ENCODE data around the gene TEAD3. TPM values are rescaled to one million over a fixed set of nuclear protein-coding genes. Genes with fewer than 3 reads are reported as not detected.

The TEAD3 gene
- total and polyA plus RNA-seq, 2 experiments from 2014 or later: 15.0 to 26.5 TPM

DNA sequence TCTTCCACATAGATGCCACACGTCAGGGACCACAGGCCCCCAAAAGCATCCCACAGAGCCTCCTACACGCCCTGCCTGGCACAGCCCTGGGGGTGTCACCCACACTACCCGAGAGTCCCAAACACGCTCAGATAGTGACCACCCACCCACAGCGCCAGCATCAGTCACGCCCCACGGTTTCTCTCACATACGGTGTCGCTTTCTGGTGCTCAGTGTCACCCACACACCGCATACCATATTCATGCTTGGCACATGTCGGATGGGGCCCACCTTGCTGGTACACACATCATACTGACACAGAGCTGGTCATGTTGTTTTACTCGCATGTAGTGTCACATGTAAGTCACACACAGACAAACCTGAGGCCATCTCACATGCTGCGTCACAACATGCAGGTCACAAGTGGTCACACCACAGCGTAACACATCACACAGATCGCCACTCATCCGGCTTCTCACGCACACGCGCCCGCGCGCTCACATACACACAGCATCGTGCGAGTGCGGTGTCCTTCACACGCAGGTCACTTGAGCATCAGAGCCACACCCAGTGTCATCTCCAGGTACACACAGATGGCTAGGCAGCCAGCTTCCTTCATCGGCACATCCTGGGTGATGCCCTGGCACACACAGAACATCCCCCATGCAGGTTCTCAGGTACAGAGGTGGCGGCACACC, 3.4 kb downstream of the TEAD3 start:
- H3K36me3 Mint-ChIP-seq (ENCODE audit: low read depth): peaks cover 1% of the 10 kb centered on the region; the same call in 1 of the 3 replicates
- H3K9me3 Mint-ChIP-seq: no peaks in the 10 kb centered on the region; the same call in 2 of the 3 replicates
- Histone ChIP-seq H3K4me3 (peak overlapping the region; percentile 35; the same call in 1 of the 2 replicates), H2AFZ (no peak overlapping the region), H4K20me1 (replicated peaks; ENCODE audit: insufficient read depth) (peaks cover 11% of the 10 kb centered on the region; the same call in 1 of the 2 replicates), H3K27ac (ENCODE audit: low read depth) (no peak overlapping the region), H3K36me3 (ENCODE audit: insufficient read depth) (no peaks in the 10 kb centered on the region), H3K4me2 (peak overlapping the region; percentile 98), H3F3A (replicated peaks; ENCODE audit: low read depth) (peaks cover 15% of the 10 kb centered on the region; the same call in 1 of the 2 replicates), H3K27me3 (ENCODE audit: insufficient read depth) (no peaks in the 10 kb centered on the region), H3K9me2 (ENCODE audit: insufficient read depth) (no peaks in the 10 kb centered on the region), H3K4me1 (ENCODE audit: insufficient read depth) (peaks cover 77% of the 10 kb centered on the region), H3K79me2 (replicated peaks; ENCODE audit: insufficient read depth) (peaks cover 61% of the 10 kb centered on the region)
- TF ChIP-seq, protein P1, sequence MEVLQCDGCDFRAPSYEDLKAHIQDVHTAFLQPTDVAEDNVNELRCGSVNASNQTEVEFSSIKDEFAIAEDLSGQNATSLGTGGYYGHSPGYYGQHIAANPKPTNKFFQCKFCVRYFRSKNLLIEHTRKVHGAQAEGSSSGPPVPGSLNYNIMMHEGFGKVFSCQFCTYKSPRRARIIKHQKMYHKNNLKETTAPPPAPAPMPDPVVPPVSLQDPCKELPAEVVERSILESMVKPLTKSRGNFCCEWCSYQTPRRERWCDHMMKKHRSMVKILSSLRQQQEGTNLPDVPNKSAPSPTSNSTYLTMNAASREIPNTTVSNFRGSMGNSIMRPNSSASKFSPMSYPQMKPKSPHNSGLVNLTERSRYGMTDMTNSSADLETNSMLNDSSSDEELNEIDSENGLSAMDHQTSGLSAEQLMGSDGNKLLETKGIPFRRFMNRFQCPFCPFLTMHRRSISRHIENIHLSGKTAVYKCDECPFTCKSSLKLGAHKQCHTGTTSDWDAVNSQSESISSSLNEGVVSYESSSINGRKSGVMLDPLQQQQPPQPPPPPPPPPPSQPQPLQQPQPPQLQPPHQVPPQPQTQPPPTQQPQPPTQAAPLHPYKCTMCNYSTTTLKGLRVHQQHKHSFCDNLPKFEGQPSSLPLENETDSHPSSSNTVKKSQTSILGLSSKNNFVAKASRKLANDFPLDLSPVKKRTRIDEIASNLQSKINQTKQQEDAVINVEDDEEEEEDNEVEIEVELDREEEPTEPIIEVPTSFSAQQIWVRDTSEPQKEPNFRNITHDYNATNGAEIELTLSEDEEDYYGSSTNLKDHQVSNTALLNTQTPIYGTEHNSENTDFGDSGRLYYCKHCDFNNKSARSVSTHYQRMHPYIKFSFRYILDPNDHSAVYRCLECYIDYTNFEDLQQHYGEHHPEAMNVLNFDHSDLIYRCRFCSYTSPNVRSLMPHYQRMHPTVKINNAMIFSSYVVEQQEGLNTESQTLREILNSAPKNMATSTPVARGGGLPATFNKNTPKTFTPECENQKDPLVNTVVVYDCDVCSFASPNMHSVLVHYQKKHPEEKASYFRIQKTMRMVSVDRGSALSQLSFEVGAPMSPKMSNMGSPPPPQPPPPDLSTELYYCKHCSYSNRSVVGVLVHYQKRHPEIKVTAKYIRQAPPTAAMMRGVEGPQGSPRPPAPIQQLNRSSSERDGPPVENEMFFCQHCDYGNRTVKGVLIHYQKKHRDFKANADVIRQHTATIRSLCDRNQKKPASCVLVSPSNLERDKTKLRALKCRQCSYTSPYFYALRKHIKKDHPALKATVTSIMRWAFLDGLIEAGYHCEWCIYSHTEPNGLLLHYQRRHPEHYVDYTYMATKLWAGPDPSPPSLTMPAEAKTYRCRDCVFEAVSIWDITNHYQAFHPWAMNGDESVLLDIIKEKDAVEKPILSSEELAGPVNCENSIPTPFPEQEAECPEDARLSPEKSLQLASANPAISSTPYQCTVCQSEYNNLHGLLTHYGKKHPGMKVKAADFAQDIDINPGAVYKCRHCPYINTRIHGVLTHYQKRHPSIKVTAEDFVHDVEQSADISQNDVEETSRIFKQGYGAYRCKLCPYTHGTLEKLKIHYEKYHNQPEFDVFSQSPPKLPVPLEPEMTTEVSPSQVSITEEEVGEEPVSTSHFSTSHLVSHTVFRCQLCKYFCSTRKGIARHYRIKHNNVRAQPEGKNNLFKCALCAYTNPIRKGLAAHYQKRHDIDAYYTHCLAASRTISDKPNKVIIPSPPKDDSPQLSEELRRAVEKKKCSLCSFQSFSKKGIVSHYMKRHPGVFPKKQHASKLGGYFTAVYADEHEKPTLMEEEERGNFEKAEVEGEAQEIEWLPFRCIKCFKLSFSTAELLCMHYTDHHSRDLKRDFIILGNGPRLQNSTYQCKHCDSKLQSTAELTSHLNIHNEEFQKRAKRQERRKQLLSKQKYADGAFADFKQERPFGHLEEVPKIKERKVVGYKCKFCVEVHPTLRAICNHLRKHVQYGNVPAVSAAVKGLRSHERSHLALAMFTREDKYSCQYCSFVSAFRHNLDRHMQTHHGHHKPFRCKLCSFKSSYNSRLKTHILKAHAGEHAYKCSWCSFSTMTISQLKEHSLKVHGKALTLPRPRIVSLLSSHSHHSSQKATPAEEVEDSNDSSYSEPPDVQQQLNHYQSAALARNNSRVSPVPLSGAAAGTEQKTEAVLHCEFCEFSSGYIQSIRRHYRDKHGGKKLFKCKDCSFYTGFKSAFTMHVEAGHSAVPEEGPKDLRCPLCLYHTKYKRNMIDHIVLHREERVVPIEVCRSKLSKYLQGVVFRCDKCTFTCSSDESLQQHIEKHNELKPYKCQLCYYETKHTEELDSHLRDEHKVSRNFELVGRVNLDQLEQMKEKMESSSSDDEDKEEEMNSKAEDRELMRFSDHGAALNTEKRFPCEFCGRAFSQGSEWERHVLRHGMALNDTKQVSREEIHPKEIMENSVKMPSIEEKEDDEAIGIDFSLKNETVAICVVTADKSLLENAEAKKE (CRISPR knock-in tag; IDR thresholded peaks at IDR 0.05): no peak
- DNase-seq (ENCODE audit: low spot score) (no peak), ATAC-seq (no peak)
- no peak overlapping the region; the same call in 1 of the 2 replicates for H3K27ac Mint-ChIP-seq
- peak overlapping the region; percentile 36; the same call in 2 of the 3 replicates for H3K4me3 Mint-ChIP-seq
- H3K4me1 Mint-ChIP-seq: peaks cover 61% of the 10 kb centered on the region
- peaks cover 45% of the 10 kb centered on the region for H3K27me3 Mint-ChIP-seq (ENCODE audit: insufficient read depth, low read depth, poor library complexity)

DNA sequence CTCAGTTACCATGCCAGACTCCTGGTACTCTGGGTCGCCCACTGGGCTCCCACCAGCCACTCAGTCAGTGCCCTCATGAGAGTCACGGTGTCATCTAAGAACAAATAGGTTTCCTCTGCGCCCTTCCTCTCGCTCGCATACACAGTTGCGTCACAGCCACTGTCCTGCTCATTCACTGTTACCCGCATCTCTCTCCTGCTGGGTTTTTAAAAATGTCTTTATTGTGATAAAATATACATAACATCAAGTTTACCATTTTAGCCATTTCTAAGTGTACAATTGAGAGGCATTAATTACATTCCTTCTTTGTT, 4.0 kb downstream of the TEAD3 start:
- Histone ChIP-seq H3K36me3 (ENCODE audit: insufficient read depth) (no peaks in the 10 kb centered on the region), H3K9me2 (ENCODE audit: insufficient read depth) (no peaks in the 10 kb centered on the region), H2AFZ (no peak overlapping the region), H3K27me3 (ENCODE audit: insufficient read depth) (no peaks in the 10 kb centered on the region), H3K4me2 (peak overlapping the region; percentile 98), H3F3A (replicated peaks; ENCODE audit: low read depth) (peaks cover 17% of the 10 kb centered on the region; the same call in 1 of the 2 replicates), H3K4me3 (peak overlapping the region; percentile 40; the same call in 1 of the 2 replicates), H3K27ac (ENCODE audit: low read depth) (no peak overlapping the region), H3K79me2 (replicated peaks; ENCODE audit: insufficient read depth) (peaks cover 66% of the 10 kb centered on the region), H4K20me1 (replicated peaks; ENCODE audit: insufficient read depth) (peaks cover 11% of the 10 kb centered on the region; the same call in 1 of the 2 replicates), H3K4me1 (ENCODE audit: insufficient read depth) (peaks cover 80% of the 10 kb centered on the region)
- H3K27ac Mint-ChIP-seq: 0 out of 2 replicates have a peak overlapping the region, but pooled peaks have one; percentile 48
- ATAC-seq (no peak), DNase-seq (ENCODE audit: low spot score) (no peak)
- no peaks in the 10 kb centered on the region; the same call in 2 of the 3 replicates for H3K36me3 Mint-ChIP-seq (ENCODE audit: low read depth)
- H3K27me3 Mint-ChIP-seq (ENCODE audit: insufficient read depth, low read depth, poor library complexity): peaks cover 41% of the 10 kb centered on the region
- H3K4me1 Mint-ChIP-seq: peaks cover 63% of the 10 kb centered on the region
- no peaks in the 10 kb centered on the region for H3K9me3 Mint-ChIP-seq
- H3K4me3 Mint-ChIP-seq: peak overlapping the region; percentile 36
- TF ChIP-seq EZH2 (IDR thresholded peaks at IDR 0.05; ENCODE audit: low read depth, unreplicated experiment) (no peak), ZNF331 (CRISPR knock-in tag; IDR thresholded peaks at IDR 0.05; ENCODE audit: low read depth) (no peak), POLR2AphosphoS5 (IDR thresholded peaks at IDR 0.05; ENCODE audit: low read depth) (no peak), JUNB (IDR thresholded peaks at IDR 0.05; ENCODE audit: unreplicated experiment) (no peak), EZH2phosphoT487 (IDR thresholded peaks at IDR 0.05; ENCODE audit: unreplicated experiment) (no peak), ZNF114 (CRISPR knock-in tag; IDR thresholded peaks at IDR 0.05) (no peak), NANOG (IDR thresholded peaks at IDR 0.05; ENCODE audit: borderline replicate concordance) (no peak)
- TF ChIP-seq, protein P2, sequence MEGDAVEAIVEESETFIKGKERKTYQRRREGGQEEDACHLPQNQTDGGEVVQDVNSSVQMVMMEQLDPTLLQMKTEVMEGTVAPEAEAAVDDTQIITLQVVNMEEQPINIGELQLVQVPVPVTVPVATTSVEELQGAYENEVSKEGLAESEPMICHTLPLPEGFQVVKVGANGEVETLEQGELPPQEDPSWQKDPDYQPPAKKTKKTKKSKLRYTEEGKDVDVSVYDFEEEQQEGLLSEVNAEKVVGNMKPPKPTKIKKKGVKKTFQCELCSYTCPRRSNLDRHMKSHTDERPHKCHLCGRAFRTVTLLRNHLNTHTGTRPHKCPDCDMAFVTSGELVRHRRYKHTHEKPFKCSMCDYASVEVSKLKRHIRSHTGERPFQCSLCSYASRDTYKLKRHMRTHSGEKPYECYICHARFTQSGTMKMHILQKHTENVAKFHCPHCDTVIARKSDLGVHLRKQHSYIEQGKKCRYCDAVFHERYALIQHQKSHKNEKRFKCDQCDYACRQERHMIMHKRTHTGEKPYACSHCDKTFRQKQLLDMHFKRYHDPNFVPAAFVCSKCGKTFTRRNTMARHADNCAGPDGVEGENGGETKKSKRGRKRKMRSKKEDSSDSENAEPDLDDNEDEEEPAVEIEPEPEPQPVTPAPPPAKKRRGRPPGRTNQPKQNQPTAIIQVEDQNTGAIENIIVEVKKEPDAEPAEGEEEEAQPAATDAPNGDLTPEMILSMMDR (conservative IDR thresholded peaks at IDR 0.05; ENCODE audit: low read depth in 2 of 2): no peak
- TF ChIP-seq, protein P3, sequence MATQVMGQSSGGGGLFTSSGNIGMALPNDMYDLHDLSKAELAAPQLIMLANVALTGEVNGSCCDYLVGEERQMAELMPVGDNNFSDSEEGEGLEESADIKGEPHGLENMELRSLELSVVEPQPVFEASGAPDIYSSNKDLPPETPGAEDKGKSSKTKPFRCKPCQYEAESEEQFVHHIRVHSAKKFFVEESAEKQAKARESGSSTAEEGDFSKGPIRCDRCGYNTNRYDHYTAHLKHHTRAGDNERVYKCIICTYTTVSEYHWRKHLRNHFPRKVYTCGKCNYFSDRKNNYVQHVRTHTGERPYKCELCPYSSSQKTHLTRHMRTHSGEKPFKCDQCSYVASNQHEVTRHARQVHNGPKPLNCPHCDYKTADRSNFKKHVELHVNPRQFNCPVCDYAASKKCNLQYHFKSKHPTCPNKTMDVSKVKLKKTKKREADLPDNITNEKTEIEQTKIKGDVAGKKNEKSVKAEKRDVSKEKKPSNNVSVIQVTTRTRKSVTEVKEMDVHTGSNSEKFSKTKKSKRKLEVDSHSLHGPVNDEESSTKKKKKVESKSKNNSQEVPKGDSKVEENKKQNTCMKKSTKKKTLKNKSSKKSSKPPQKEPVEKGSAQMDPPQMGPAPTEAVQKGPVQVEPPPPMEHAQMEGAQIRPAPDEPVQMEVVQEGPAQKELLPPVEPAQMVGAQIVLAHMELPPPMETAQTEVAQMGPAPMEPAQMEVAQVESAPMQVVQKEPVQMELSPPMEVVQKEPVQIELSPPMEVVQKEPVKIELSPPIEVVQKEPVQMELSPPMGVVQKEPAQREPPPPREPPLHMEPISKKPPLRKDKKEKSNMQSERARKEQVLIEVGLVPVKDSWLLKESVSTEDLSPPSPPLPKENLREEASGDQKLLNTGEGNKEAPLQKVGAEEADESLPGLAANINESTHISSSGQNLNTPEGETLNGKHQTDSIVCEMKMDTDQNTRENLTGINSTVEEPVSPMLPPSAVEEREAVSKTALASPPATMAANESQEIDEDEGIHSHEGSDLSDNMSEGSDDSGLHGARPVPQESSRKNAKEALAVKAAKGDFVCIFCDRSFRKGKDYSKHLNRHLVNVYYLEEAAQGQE (IDR thresholded peaks at IDR 0.05; ENCODE audit: unreplicated experiment): no peak

All from GM23338 (cell line).